H1 (cell line): ENCODE data around the gene OGFRL1. TPM values are rescaled to one million over a fixed set of nuclear protein-coding genes. Genes with fewer than 3 reads are reported as not detected.

Experiments used
- BRCA1 ChIP-seq: IDR thresholded peaks from 2 replicates; pipeline ENCODE4 v1.6.1; 2012; ENCODE audit warnings: low read depth, low read length, improper control_type of control experiment
- EP300 ChIP-seq, 2 experiments: IDR thresholded peaks; 1 replicate in 1 of 2; 2 replicates in 1 of 2; pipeline ENCODE4 v1.6.1; 2011 to 2012; ENCODE audit warnings: low read depth in 2 of 2, low read length in 2 of 2, mild to moderate bottlenecking in 2 of 2, borderline replicate concordance in 1 of 2, inconsistent platforms in 1 of 2, moderate library complexity in 1 of 2
- GABPA ChIP-seq: IDR thresholded peaks from 2 replicates; pipeline ENCODE4 v1.6.1; 2011; ENCODE audit warnings: mild to moderate bottlenecking, low read length, moderate library complexity, borderline replicate concordance; ENCODE audit not compliant: insufficient read depth
- JUN ChIP-seq: IDR thresholded peaks from 2 replicates; pipeline ENCODE4 v1.6.1; 2011; ENCODE audit warnings: low read depth, mild to moderate bottlenecking, improper control_type of control experiment, low read length
- POU5F1 ChIP-seq: IDR thresholded peaks from 2 replicates; pipeline ENCODE4 v1.6.1; 2011; ENCODE audit warnings: low read depth, mild to moderate bottlenecking, low read length, moderate library complexity
- SP1 ChIP-seq: IDR thresholded peaks from 2 replicates; pipeline ENCODE4 v1.6.1; 2011; ENCODE audit warnings: low read depth, low read length
- SP2 ChIP-seq: IDR thresholded peaks from 2 replicates; pipeline ENCODE4 v1.6.1; 2012; ENCODE audit warnings: mild to moderate bottlenecking, low read length, inconsistent platforms
- TAF1 ChIP-seq: IDR thresholded peaks from 2 replicates; pipeline ENCODE4 v1.6.1; 2011; ENCODE audit warnings: mild to moderate bottlenecking, low read depth, low read length
- TAF7 ChIP-seq: optimal IDR thresholded peaks from 2 replicates; pipeline ENCODE3; 2011; ENCODE audit warnings: low read depth, mild to moderate bottlenecking, inconsistent platforms, low read length, moderate library complexity, borderline replicate concordance
- TEAD4 ChIP-seq: IDR thresholded peaks from 2 replicates; pipeline ENCODE4 v1.6.1; 2012; ENCODE audit warnings: low read depth, low read length, inconsistent platforms, mixed read lengths
- polyA plus RNA-seq, 7 experiments: library from polyadenylated mRNA; depleted of rRNA in 3 of 7; stranded (reverse) in 5 of 7; unstranded in 2 of 7; fragments of >200 nt in 5 of 7; fragments of 200-250 nt in 2 of 7; gene quantifications; 1 replicate in 5 of 7; 2 replicates in 1 of 7; 4 replicates in 1 of 7; pipeline versions ENCODE4 v1.2.1 to v1.2.3, GENCODE V29; 2011 to 2013; ENCODE audit warnings: missing spikeins in 2 of 7, mixed read lengths in 2 of 7
- total RNA-seq: library from RNA; stranded (reverse); fragmentation: NEBNext Ultra II Directional; extraction: Animal tissue kit (Norgen Biotek cat#: 25700); gene quantifications from 2 replicates; pipeline ENCODE4 v1.2.1, GENCODE V29; 2021
- TF ChIP-seq, protein P1 (sequence below): fragments of 300-600 bp; sonication (generic); IDR thresholded peaks from 2 replicates; pipeline ENCODE4 v1.7.1; 2012; ENCODE audit warnings: low read length, moderate library complexity, mild to moderate bottlenecking, inconsistent platforms; ENCODE audit not compliant: insufficient replicate concordance

OGFRL1 gene
- total and polyA plus RNA-seq, 2 of the 8 experiments (the other 6 are each of a cell fraction or from before 2014, with no cell fraction given) = 1.1 to 9.0 TPM

GRCh38 chr6:71288228-71289038 is at the start of gene OGFRL1 (continued):
- TF ChIP-seq, protein P1, sequence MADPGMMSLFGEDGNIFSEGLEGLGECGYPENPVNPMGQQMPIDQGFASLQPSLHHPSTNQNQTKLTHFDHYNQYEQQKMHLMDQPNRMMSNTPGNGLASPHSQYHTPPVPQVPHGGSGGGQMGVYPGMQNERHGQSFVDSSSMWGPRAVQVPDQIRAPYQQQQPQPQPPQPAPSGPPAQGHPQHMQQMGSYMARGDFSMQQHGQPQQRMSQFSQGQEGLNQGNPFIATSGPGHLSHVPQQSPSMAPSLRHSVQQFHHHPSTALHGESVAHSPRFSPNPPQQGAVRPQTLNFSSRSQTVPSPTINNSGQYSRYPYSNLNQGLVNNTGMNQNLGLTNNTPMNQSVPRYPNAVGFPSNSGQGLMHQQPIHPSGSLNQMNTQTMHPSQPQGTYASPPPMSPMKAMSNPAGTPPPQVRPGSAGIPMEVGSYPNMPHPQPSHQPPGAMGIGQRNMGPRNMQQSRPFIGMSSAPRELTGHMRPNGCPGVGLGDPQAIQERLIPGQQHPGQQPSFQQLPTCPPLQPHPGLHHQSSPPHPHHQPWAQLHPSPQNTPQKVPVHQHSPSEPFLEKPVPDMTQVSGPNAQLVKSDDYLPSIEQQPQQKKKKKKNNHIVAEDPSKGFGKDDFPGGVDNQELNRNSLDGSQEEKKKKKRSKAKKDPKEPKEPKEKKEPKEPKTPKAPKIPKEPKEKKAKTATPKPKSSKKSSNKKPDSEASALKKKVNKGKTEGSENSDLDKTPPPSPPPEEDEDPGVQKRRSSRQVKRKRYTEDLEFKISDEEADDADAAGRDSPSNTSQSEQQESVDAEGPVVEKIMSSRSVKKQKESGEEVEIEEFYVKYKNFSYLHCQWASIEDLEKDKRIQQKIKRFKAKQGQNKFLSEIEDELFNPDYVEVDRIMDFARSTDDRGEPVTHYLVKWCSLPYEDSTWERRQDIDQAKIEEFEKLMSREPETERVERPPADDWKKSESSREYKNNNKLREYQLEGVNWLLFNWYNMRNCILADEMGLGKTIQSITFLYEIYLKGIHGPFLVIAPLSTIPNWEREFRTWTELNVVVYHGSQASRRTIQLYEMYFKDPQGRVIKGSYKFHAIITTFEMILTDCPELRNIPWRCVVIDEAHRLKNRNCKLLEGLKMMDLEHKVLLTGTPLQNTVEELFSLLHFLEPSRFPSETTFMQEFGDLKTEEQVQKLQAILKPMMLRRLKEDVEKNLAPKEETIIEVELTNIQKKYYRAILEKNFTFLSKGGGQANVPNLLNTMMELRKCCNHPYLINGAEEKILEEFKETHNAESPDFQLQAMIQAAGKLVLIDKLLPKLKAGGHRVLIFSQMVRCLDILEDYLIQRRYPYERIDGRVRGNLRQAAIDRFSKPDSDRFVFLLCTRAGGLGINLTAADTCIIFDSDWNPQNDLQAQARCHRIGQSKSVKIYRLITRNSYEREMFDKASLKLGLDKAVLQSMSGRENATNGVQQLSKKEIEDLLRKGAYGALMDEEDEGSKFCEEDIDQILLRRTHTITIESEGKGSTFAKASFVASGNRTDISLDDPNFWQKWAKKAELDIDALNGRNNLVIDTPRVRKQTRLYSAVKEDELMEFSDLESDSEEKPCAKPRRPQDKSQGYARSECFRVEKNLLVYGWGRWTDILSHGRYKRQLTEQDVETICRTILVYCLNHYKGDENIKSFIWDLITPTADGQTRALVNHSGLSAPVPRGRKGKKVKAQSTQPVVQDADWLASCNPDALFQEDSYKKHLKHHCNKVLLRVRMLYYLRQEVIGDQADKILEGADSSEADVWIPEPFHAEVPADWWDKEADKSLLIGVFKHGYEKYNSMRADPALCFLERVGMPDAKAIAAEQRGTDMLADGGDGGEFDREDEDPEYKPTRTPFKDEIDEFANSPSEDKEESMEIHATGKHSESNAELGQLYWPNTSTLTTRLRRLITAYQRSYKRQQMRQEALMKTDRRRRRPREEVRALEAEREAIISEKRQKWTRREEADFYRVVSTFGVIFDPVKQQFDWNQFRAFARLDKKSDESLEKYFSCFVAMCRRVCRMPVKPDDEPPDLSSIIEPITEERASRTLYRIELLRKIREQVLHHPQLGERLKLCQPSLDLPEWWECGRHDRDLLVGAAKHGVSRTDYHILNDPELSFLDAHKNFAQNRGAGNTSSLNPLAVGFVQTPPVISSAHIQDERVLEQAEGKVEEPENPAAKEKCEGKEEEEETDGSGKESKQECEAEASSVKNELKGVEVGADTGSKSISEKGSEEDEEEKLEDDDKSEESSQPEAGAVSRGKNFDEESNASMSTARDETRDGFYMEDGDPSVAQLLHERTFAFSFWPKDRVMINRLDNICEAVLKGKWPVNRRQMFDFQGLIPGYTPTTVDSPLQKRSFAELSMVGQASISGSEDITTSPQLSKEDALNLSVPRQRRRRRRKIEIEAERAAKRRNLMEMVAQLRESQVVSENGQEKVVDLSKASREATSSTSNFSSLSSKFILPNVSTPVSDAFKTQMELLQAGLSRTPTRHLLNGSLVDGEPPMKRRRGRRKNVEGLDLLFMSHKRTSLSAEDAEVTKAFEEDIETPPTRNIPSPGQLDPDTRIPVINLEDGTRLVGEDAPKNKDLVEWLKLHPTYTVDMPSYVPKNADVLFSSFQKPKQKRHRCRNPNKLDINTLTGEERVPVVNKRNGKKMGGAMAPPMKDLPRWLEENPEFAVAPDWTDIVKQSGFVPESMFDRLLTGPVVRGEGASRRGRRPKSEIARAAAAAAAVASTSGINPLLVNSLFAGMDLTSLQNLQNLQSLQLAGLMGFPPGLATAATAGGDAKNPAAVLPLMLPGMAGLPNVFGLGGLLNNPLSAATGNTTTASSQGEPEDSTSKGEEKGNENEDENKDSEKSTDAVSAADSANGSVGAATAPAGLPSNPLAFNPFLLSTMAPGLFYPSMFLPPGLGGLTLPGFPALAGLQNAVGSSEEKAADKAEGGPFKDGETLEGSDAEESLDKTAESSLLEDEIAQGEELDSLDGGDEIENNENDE = no peak
- TF ChIP-seq SP1 (no peak), TAF1 (peak; percentile 51; the same call in 1 of the 2 replicates), SP2 (no peak), TEAD4 (no peak), JUN (no peak), TAF7 (no peak), EP300 (IDR thresholded peaks at IDR 0.05; ENCODE audit: borderline replicate concordance in 1 of 2, low read depth in 2 of 2, low read length in 2 of 2) (no peak), BRCA1 (no peak), POU5F1 (no peak), GABPA (no peak)
